Measurements from ENCODE around the gene NUP210L. TPM values are rescaled to one million over a fixed set of nuclear protein-coding genes. Genes with fewer than 3 reads are reported as not detected.
A peak's percentile ranks its signal among the peaks of the same experiment; 100 is the strongest.

Gene NUP210L
- total and polyA plus RNA-seq, 2 of the 13 experiments (the other 11 are each of a cell fraction or from before 2014, with no cell fraction given) = not detected

- peak; percentile 78; the same call in 1 of the 2 replicates for TF ChIP-seq ZSCAN5A (CRISPR knock-in tag; IDR thresholded peaks at IDR 0.05; ENCODE audit: borderline replicate concordance)
- TF ChIP-seq ZNF337 (CRISPR knock-in tag; IDR thresholded peaks at IDR 0.05; ENCODE audit: borderline replicate concordance, low read depth) = 0 out of 2 replicates have a peak, but pooled peaks have one; percentile 42
- peak; percentile 69 for TF ChIP-seq ZBTB43 (CRISPR knock-in tag; conservative IDR thresholded peaks at IDR 0.05)
- TF ChIP-seq ZNF549 (CRISPR knock-in tag; IDR thresholded peaks at IDR 0.05) = no peak
- no peak for TF ChIP-seq MLLT10 (CRISPR knock-in tag; IDR thresholded peaks at IDR 0.05)
- peak; percentile 43 for TF ChIP-seq FOXP4 (CRISPR knock-in tag; IDR thresholded peaks at IDR 0.05)
- TF ChIP-seq FOXP1 (IDR thresholded peaks at IDR 0.05) = no peak
- TF ChIP-seq FOXP1 (CRISPR knock-in tag; IDR thresholded peaks at IDR 0.05) = no peak
- no peak for TF ChIP-seq ZNF776 (CRISPR knock-in tag; IDR thresholded peaks at IDR 0.05)
- TF ChIP-seq ZGPAT (CRISPR knock-in tag; IDR thresholded peaks at IDR 0.05) = peak; percentile 78
- 0 out of 2 replicates have a peak, but pooled peaks have one; percentile 60 for TF ChIP-seq JUND (CRISPR knock-in tag; IDR thresholded peaks at IDR 0.05)
- TF ChIP-seq, protein P1, sequence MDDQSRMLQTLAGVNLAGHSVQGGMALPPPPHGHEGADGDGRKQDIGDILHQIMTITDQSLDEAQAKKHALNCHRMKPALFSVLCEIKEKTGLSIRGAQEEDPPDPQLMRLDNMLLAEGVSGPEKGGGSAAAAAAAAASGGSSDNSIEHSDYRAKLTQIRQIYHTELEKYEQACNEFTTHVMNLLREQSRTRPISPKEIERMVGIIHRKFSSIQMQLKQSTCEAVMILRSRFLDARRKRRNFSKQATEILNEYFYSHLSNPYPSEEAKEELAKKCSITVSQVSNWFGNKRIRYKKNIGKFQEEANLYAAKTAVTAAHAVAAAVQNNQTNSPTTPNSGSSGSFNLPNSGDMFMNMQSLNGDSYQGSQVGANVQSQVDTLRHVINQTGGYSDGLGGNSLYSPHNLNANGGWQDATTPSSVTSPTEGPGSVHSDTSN (CRISPR knock-in tag; IDR thresholded peaks at IDR 0.05; ENCODE audit: borderline replicate concordance) = 0 out of 2 replicates have a peak, but pooled peaks have one; percentile 34
- peak; percentile 98 for TF ChIP-seq TSC22D2 (CRISPR knock-in tag; IDR thresholded peaks at IDR 0.05; ENCODE audit: borderline replicate concordance)
- TF ChIP-seq ZNF546 (CRISPR knock-in tag; conservative IDR thresholded peaks at IDR 0.05) = no peak; the same call in 1 of the 2 replicates
- TF ChIP-seq, protein P2, sequence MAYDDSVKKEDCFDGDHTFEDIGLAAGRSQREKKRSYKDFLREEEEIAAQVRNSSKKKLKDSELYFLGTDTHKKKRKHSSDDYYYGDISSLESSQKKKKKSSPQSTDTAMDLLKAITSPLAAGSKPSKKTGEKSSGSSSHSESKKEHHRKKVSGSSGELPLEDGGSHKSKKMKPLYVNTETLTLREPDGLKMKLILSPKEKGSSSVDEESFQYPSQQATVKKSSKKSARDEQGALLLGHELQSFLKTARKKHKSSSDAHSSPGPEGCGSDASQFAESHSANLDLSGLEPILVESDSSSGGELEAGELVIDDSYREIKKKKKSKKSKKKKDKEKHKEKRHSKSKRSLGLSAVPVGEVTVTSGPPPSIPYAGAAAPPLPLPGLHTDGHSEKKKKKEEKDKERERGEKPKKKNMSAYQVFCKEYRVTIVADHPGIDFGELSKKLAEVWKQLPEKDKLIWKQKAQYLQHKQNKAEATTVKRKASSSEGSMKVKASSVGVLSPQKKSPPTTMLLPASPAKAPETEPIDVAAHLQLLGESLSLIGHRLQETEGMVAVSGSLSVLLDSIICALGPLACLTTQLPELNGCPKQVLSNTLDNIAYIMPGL (CRISPR knock-in tag; IDR thresholded peaks at IDR 0.05; ENCODE audit: borderline replicate concordance in 1 of 2, low read depth in 1 of 2) = peak; percentile 80 to 92; a peak in 3 of 4 replicates
- TF ChIP-seq HNRNPLL (IDR thresholded peaks at IDR 0.05; ENCODE audit: low read depth, low read length, poor library complexity, severe bottlenecking) = peak; percentile 41
- no peak for TF ChIP-seq TIGD3 (CRISPR knock-in tag; IDR thresholded peaks at IDR 0.05; ENCODE audit: borderline replicate concordance)
These were observed 164.3 kb downstream of the NUP210L start, which contains the start of gene RPS27 (continued) for GRCh38 chr1:153990468-153991150.

Data from HepG2 (cell line).